CD4-positive, alpha-beta T cell (primary cell): ENCODE results near the gene TUBB. TPM values are rescaled to one million over a fixed set of nuclear protein-coding genes. Genes with fewer than 3 reads are reported as not detected.

Experiments
- ATAC-seq: fragments of 200-7000 bp; cut with Tn5 transposase; one replicate; pipeline ENCODE4 v1.10.0; 2022; ENCODE audit warnings: mild to moderate bottlenecking; ENCODE audit not compliant: poor library complexity
- CTCF ChIA-PET: fragments of 350-600 bp; sonication (Branson Sonifier 250); formaldehyde crosslinking; loops from one replicate; lab custom pipeline; 2021; ENCODE audit warnings: antibody characterized with exemption, inconsistent platforms; lab: Charles Lee
- POLR2A ChIA-PET: fragments of 350-600 bp; sonication (Branson Sonifier 250); formaldehyde crosslinking; loops from one replicate; lab custom pipeline; 2021; ENCODE audit warnings: antibody characterized with exemption, inconsistent platforms; lab: Charles Lee
- DNase-seq, 14 experiments: peaks; one replicate each; pipeline ENCODE4 v3.0.0-alpha.2; 2013 to 2020; ENCODE audit warnings: mixed read lengths in 2 of 14
- H3K27ac ChIP-seq, 2 donors: one replicate each; pipeline versions ENCODE4 v1.5.1 to v1.7.0; 2013; ENCODE audit warnings: low read length in 2 of 2, low read depth in 1 of 2, mild to moderate bottlenecking in 1 of 2
- H3K27me3 ChIP-seq, 2 experiments: 1 replicate in 1 of 2; 2 replicates in 1 of 2; pipeline versions ENCODE4 v1.6.1 to v1.7.0; 2013; ENCODE audit warnings: low read length in 2 of 2, control low read depth in 1 of 2, mild to moderate bottlenecking in 1 of 2, moderate library complexity in 1 of 2; ENCODE audit not compliant: insufficient read depth in 2 of 2, control insufficient read depth in 1 of 2
- H3K36me3 ChIP-seq: one replicate; pipeline ENCODE4 v1.6.1; 2013; ENCODE audit warnings: low read length, control low read depth; ENCODE audit not compliant: insufficient read depth
- H3K4me1 ChIP-seq: one replicate; pipeline ENCODE4 v1.6.1; 2013; ENCODE audit warnings: low read length, control low read depth; ENCODE audit not compliant: insufficient read depth
- H3K4me3 ChIP-seq: one replicate; pipeline ENCODE4 v1.5.1; 2013; ENCODE audit warnings: mild to moderate bottlenecking, low read length, moderate library complexity
- H3K9me3 ChIP-seq, 2 experiments: 1 replicate in 1 of 2; 2 replicates in 1 of 2; pipeline versions ENCODE4 v1.6.1 to v1.7.0; 2013; ENCODE audit warnings: low read length in 2 of 2, mild to moderate bottlenecking in 2 of 2, control low read depth in 1 of 2, moderate library complexity in 1 of 2; ENCODE audit not compliant: control insufficient read depth in 1 of 2, insufficient read depth in 1 of 2
- H3K27ac Mint-ChIP-seq: one replicate; pipeline ENCODE4 v1.8.0; 2020; ENCODE audit warnings: mixed read lengths
- H3K27me3 Mint-ChIP-seq: one replicate; pipeline ENCODE4 v1.8.0; 2021; ENCODE audit warnings: mixed read lengths
- H3K36me3 Mint-ChIP-seq: one replicate; pipeline ENCODE4 v1.8.0; 2021; ENCODE audit warnings: low read depth, mixed read lengths
- H3K4me1 Mint-ChIP-seq: one replicate; pipeline ENCODE4 v1.8.0; 2021; ENCODE audit warnings: low read depth, mixed read lengths
- H3K4me3 Mint-ChIP-seq: one replicate; pipeline ENCODE4 v1.8.0; 2020; ENCODE audit warnings: mild to moderate bottlenecking, mixed read lengths
- H3K9me3 Mint-ChIP-seq: one replicate; pipeline ENCODE4 v1.8.0; 2020; ENCODE audit warnings: mixed read lengths
- CTCF ChIP-seq: fragments of 200-600 bp; IDR thresholded peaks from one replicate; pipeline ENCODE4 v1.8.0; 2022; ENCODE audit warnings: antibody characterized with exemption, mild to moderate bottlenecking
- intact Hi-C, 2 experiments: fragments of 100-400 bp; cut with DNase I in 1 of 2; cut with micrococcal nuclease in 1 of 2; formaldehyde crosslinking; loops; one replicate each; pipeline versions ENCODE4 v1.15.1 to v1.9.0; 2023 to 2025; cut with DNase I, micrococcal nuclease
- total RNA-seq, 174 experiments: library from RNA in 2 of 174; stranded (reverse) in 2 of 174; gene quantifications; one replicate each; pipeline ENCODE4 v1.2.3 and lab custom pipeline; 2021 to 2026

TUBB gene
- total RNA-seq, 2 experiments from 2014 or later: 76.0 to 78.4 TPM

GRCh38 chr6:30686009-30686907 is 33.9 kb upstream of the TUBB start, which contains the start of gene PPP1R18:
Gene PPP1R18 (minus strand): TSS chr6:30686645. CDS start chr6:30686018, 627 bp downstream.
- peak; percentile 57 to 90 (median 80) for DNase-seq
- Mint-ChIP-seq H3K27me3 (no peaks in the 10 kb centered on the region), H3K27ac (peak within 1 kb of the TSS; percentile 94), H3K36me3 (peaks cover 49% of the 10 kb centered on the region), H3K4me1 (peaks cover 58% of the 10 kb centered on the region), H3K9me3 (no peaks in the 10 kb centered on the region), H3K4me3 (peak within 1 kb of the TSS; percentile 98)
- Histone ChIP-seq H3K9me3 (no peaks in the 10 kb centered on the region), H3K4me1 (peaks cover 53% of the 10 kb centered on the region), H3K36me3 (peaks cover 6% of the 10 kb centered on the region), H3K27ac (peak within 1 kb of the TSS; percentile 96 to 98), H3K4me3 (peak within 1 kb of the TSS; percentile 99), H3K27me3 (no peaks in the 10 kb centered on the region)
- intact Hi-C loops: no loop called here
- ChIA-PET CTCF (interaction anchor here (1.4 to 15.4 kb wide), 2 partner anchors 37 to 61 kb away, joined by 3 to 526 read pairs; partner anchors contain the start of genes MDC1 and TUBB), POLR2A (interaction anchor here (1.0 to 8.1 kb wide), 4 partner anchors 26 to 71 kb away, joined by 3 to 381 read pairs (median 5); partner anchors contain the start of genes MDC1, MRPS18B, PPP1R10 and TUBB)
- TF ChIP-seq CTCF: no peak
- peak; percentile 50 for ATAC-seq

- peaks cover 50% of the 10 kb centered on the region for H3K4me1 ChIP-seq
These were observed 33.1 kb upstream of the TUBB start for GRCh38 chr6:30686908-30687658.

More at GRCh38 chr6:30686908-30687658, 33.1 kb upstream of the TUBB start:
- Histone ChIP-seq H3K27ac (peak overlapping the region; percentile 96 to 98), H3K4me3 (peak overlapping the region; percentile 99), H3K27me3 (no peaks in the 10 kb centered on the region), H3K9me3 (no peaks in the 10 kb centered on the region), H3K36me3 (no peaks in the 10 kb centered on the region)
- Mint-ChIP-seq H3K27ac (peak overlapping the region; percentile 94), H3K27me3 (no peaks in the 10 kb centered on the region), H3K4me1 (peaks cover 57% of the 10 kb centered on the region), H3K36me3 (peaks cover 41% of the 10 kb centered on the region), H3K9me3 (no peaks in the 10 kb centered on the region), H3K4me3 (peak overlapping the region; percentile 98)
- intact Hi-C loops: loop anchor here in 1 of 2 experiments (1.0 kb wide), 1 partner anchor 30 kb away; the partner anchor contains the start of gene MDC1
- TF ChIP-seq CTCF: no peak
- CTCF ChIA-PET: interaction anchor here (0.9 to 6.1 kb wide), 3 partner anchors 8 to 44 kb away, joined by 4 to 49 read pairs (median 28); partner anchors contain the start of gene MDC1
- peak; percentile 19 for ATAC-seq
- DNase-seq: peak; percentile 44 to 84 (median 64)
- POLR2A ChIA-PET: interaction anchor here (1.2 to 5.2 kb wide), 4 partner anchors 8 to 72 kb away, joined by 4 to 44 read pairs (median 16); partner anchors contain the start of genes MDC1 and TUBB
